Ectodermal cell (in vitro differentiated cells): ENCODE data around the gene CRYGS.

Experiments
- H3K27ac ChIP-seq: 2 replicates; pipeline ENCODE4 v1.7.0; 2013; ENCODE audit warnings: mild to moderate bottlenecking, low read depth, low read length; ENCODE audit not compliant: insufficient read depth, poor library complexity, severe bottlenecking
- H3K27me3 ChIP-seq: 2 replicates; pipeline ENCODE4 v1.7.0; 2013; ENCODE audit warnings: mild to moderate bottlenecking, low read length; ENCODE audit not compliant: insufficient read depth, control insufficient read depth, poor library complexity, severe bottlenecking
- H3K36me3 ChIP-seq: one replicate; pipeline ENCODE4 v1.7.0; 2013; ENCODE audit warnings: low read length; ENCODE audit not compliant: control insufficient read depth, insufficient read depth
- H3K4me1 ChIP-seq: one replicate; pipeline ENCODE4 v1.7.0; 2013; ENCODE audit warnings: low read length; ENCODE audit not compliant: control insufficient read depth, insufficient read depth
- H3K4me3 ChIP-seq: 2 replicates; pipeline ENCODE4 v1.7.0; 2013; ENCODE audit warnings: low read depth, low read length, control low read depth; ENCODE audit not compliant: insufficient read depth
- H3K9me3 ChIP-seq: 2 replicates; pipeline ENCODE4 v1.7.0; 2013; ENCODE audit warnings: mild to moderate bottlenecking, low read length, moderate library complexity; ENCODE audit not compliant: control insufficient read depth
- WGBS, 2 experiments: methylation state at CpG; one replicate each; pipeline ENCODE4 v1.1.7; 2013; ENCODE audit warnings: missing lambda C conversion rate in 2 of 2; 5-methylcytosine and 5-hydroxymethylcytosine counted together

CRYGS gene

GRCh38 chr3:186564586-186564985, 20.4 kb upstream of the CRYGS start:
- H3K4me3 ChIP-seq = no peak overlapping the region
- no peaks in the 10 kb centered on the region for H3K9me3 ChIP-seq
- H3K27me3 ChIP-seq = no peaks in the 10 kb centered on the region
- H3K4me1 ChIP-seq = no peaks in the 10 kb centered on the region
- no peaks in the 10 kb centered on the region for H3K36me3 ChIP-seq
- H3K27ac ChIP-seq = no peak overlapping the region

GRCh38 chr3:186552408-186553031, 8.3 kb upstream of the CRYGS start:
- WGBS, 2 experiments = 93 to 96% methylated on average over 5 of the region's 5 CpGs
- Histone ChIP-seq H3K4me1 (no peaks in the 10 kb centered on the region), H3K36me3 (peaks cover 17% of the 10 kb centered on the region), H3K27me3 (no peaks in the 10 kb centered on the region), H3K27ac (no peak overlapping the region), H3K4me3 (no peak overlapping the region), H3K9me3 (no peaks in the 10 kb centered on the region)

- 94% methylated on average over 6 of the region's 6 CpGs for WGBS, 2 experiments
- no peaks in the 10 kb centered on the region for H3K4me1 ChIP-seq
- no peak overlapping the region for H3K4me3 ChIP-seq
- no peaks in the 10 kb centered on the region for H3K27me3 ChIP-seq
- H3K36me3 ChIP-seq = peaks cover 17% of the 10 kb centered on the region
- H3K27ac ChIP-seq = no peak overlapping the region
- H3K9me3 ChIP-seq = no peaks in the 10 kb centered on the region
Measured at GRCh38 chr3:186551387-186551786, 7.2 kb upstream of the CRYGS start.

- Histone ChIP-seq H3K4me3 (no peak overlapping the region), H3K27ac (no peak overlapping the region), H3K36me3 (peaks cover 6% of the 10 kb centered on the region), H3K4me1 (no peaks in the 10 kb centered on the region), H3K9me3 (no peaks in the 10 kb centered on the region), H3K27me3 (no peaks in the 10 kb centered on the region)
- 96 to 98% methylated on average over 1 to 3 of the region's 3 CpGs for WGBS, 2 experiments
Measured at GRCh38 chr3:186549497-186549896, 5.3 kb upstream of the CRYGS start.

DNA sequence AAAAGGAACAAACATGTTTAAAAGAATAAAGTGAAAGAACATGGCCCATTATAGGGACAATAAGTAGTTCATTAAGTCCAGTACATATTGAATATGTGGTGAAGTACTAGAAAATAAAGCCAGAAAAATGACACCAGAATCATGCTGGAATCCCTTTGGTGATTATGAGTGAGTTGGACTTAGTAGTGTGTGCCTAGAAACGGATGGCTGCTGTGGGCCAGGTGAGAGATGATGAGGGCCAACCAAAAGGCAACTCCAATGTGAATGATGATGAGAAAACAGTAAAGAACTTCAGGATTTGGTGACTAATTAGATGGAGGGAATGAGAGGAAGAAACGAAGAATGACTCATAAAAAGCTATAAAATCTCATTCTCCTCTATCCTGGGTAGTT, 3.3 kb downstream of the CRYGS start:
- no peak overlapping the region for H3K4me3 ChIP-seq
- no peaks in the 10 kb centered on the region for H3K27me3 ChIP-seq
- no peaks in the 10 kb centered on the region for H3K36me3 ChIP-seq
- no peak overlapping the region for H3K27ac ChIP-seq
- H3K4me1 ChIP-seq = peaks cover 8% of the 10 kb centered on the region
- 41 to 65% methylated on average over 2 of the region's 2 CpGs for WGBS, 2 experiments
- H3K9me3 ChIP-seq = no peaks in the 10 kb centered on the region

DNA sequence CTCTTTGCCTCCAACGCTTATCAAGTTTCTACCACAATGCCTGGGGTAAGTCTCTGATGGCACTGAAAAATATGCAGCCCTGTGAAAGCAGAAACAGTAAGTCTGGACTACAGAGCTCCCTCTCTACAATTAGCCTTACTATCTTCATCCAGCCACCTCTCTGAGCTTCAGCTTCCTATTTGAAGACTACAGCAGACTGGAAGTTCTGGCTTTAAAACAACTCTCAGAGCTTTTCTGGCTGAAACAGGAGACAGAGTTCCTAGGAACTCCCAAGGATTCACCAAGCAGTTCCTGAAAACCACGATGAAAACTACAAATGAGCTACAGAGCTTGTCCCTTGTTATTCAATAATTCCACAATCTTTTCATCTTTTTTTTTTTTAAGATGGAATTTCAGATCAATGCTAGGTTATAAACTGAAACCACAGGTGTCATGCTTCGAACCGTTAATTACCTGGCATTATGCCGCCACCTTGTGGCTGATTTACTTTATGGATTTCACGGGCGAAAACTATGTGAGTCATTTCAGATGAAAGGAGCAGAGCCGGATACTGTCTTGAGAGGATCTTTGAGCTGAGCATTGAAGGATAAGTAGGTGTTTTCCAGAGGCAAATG, 3.9 kb downstream of the CRYGS start:
- no peak overlapping the region for H3K4me3 ChIP-seq
- no peaks in the 10 kb centered on the region for H3K36me3 ChIP-seq
- H3K4me1 ChIP-seq = peaks cover 8% of the 10 kb centered on the region
- H3K27me3 ChIP-seq = no peaks in the 10 kb centered on the region
- H3K9me3 ChIP-seq = no peaks in the 10 kb centered on the region
- H3K27ac ChIP-seq = no peak overlapping the region
- WGBS, 2 experiments = 21 to 23% methylated on average over 8 of the region's 8 CpGs

DNA sequence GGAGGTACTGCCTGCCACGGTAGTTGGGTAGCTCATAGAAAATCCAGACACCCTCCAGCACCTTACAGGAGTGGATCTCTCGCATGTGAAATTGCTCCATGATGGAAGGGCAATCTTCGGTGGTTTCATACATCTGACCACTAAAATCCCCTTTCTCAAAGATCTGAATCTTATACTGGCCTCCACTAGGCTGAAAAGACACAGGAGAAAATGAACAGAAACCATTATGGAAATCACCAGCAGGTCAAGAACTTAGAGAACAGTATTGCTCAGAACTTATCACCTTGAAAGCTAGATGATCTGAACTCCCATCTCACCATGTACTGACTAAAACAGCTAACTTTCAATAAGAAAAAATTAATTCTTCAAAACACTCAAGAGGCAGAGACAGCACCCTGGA, 5.4 kb downstream of the CRYGS start:
- no peaks in the 10 kb centered on the region for H3K9me3 ChIP-seq
- H3K27ac ChIP-seq = no peak overlapping the region
- no peaks in the 10 kb centered on the region for H3K36me3 ChIP-seq
- H3K4me1 ChIP-seq = peaks cover 8% of the 10 kb centered on the region
- no peak overlapping the region for H3K4me3 ChIP-seq
- H3K27me3 ChIP-seq = no peaks in the 10 kb centered on the region
- 93 to 97% methylated on average over 3 of the region's 3 CpGs for WGBS, 2 experiments

DNA sequence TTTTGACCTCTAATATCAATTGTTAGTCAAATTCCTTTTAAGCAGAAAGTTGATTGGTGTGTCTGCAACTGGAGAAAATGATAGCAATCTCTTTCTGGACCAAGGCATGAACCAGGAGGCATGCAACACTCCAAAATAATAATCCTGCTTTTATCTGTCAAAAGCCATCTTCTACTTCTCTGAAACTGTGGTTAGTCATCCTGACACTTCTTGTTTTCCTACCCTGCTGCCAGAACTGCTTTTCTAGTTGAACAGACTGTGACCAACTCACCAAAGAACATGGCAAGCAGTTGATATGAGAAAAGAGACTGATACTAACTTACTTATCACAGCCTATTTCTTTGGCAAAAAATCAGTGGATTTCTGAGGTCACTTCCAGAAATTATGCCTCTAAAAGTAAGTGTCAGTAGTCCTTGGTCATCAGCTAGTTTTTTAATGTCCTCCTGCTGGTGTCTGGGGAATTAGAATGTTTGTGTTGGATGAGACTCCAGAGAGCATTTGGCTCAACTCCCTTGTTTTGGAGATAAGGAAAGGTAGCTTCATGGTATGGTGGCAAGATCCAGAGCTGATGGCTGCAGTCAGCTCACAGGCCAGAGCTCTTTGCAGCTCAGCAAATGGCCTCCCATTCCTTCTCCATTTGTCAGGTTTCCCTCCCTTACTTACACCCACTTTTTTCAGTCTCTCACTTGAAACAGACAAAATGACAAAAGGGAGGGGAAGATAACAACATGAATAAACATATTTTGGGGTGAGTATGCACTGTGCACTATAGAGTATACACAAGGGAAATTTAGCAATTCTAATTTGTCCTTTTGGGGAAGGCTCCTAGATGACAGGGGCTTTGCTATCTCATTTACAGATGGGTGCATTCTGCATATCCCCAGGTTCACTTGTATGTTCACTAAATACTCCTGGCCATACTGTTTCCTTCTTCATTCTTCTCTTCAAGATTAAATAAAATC, 7.0 kb downstream of the CRYGS start:
- H3K27ac ChIP-seq = no peak overlapping the region
- peaks cover 15% of the 10 kb centered on the region for H3K4me1 ChIP-seq
- no peaks in the 10 kb centered on the region for H3K36me3 ChIP-seq
- no peaks in the 10 kb centered on the region for H3K27me3 ChIP-seq
- no peak overlapping the region for H3K4me3 ChIP-seq
- H3K9me3 ChIP-seq = no peaks in the 10 kb centered on the region

GRCh38 chr3:186534113-186534669, 10.0 kb downstream of the CRYGS start:
- WGBS, 2 experiments = 94 to 98% methylated on average over 6 of the region's 6 CpGs
- Histone ChIP-seq H3K27ac (no peak overlapping the region), H3K27me3 (no peaks in the 10 kb centered on the region), H3K4me3 (no peak overlapping the region), H3K36me3 (no peaks in the 10 kb centered on the region), H3K9me3 (no peaks in the 10 kb centered on the region), H3K4me1 (peaks cover 25% of the 10 kb centered on the region)

GRCh38 chr3:186532598-186533072, 11.5 kb downstream of the CRYGS start:
- Histone ChIP-seq H3K36me3 (no peaks in the 10 kb centered on the region), H3K27ac (peak overlapping the region; percentile 22), H3K27me3 (no peaks in the 10 kb centered on the region), H3K4me1 (peaks cover 25% of the 10 kb centered on the region), H3K9me3 (no peaks in the 10 kb centered on the region), H3K4me3 (no peak overlapping the region)
- WGBS, 2 experiments = 0 to 2% methylated on average over 1 of the region's 1 CpG
